Activated CD4-positive, CD25-positive, alpha-beta regulatory T cell treated with anti-CD3 and anti-CD28 coated beads, Interleukin-2, amount 50 U/mL, for 72 hours (primary cell): ENCODE data around the gene ATAD3C.
"Not testable (repeated sequence)": the region's sequence is repeated elsewhere in the genome, so short reads cannot be mapped to it uniquely, and the experiment has no call there.

ENCODE experiments used
- DNase-seq: peaks from one replicate; pipeline ENCODE4 v3.0.0; 2021

The ATAD3C gene, protein sequence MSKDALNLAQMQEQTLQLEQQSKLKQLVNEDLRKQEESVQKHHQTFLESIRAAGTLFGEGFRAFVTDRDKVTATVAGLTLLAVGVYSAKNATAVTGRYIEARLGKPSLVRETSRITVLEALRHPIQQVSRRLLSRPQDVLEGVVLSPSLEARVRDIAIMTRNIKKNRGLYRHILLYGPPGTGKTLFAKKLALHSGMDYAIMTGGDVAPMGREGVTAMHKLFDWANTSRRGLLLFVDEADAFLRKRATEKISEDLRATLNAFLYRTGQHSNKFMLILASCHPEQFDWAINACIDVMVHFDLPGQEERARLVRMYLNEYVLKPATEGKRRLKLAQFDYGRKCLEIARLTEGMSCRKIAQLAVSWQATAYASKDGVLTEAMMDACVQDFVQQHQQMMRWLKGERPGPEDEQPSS

GRCh38 chr1:1449099-1449739 is at the start of gene ATAD3C:
ATAD3C (plus strand) TSS chr1:1449689; CDS start chr1:1450684, 995 bp downstream.
- DNase-seq, result no peak

- DNase-seq, result peak; percentile 45
These were observed 49.5 kb upstream of the ATAD3C start for GRCh38 chr1:1399872-1400575.

DNA sequence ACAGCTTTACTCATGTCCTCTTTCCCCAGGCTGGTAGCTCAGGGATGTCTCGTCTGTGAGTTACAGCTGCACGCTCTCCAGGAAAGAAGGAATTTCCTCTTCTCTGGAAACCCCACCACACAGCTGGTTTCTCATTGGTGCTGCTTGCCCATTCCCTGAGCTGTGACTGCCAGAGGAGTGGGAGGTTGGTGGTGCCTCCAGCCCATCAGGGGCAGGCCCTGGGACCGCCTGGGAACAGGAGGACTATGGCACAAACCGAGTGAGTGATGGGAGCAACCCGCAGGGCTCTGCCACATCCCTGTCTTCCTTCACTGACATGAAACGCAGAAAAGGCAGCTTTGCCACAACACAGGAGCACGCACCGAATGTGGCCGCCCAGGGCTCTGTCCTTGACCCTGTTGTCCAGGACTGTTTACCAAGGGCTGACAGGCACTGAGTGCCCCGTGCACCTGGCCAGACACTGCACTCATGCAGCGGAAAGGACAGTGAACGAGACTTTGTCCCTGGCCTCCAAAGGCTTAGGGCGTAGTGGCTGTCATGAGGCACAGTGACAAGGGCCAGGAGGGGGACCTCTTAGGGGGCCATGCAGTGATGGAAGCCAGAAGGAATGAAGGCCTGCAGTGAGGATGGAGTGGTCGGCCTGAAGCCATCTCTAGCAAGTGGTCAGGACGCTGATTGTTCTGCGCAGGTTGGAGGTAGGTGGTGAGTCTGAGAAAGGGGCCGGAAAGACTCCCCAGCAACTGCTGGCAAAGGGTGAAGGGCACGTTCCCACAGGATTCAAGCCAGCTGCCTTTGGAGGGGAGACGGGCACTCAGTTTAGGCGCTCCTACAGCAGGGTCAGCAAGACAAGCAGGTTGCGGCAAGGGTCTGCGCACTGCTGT is 48.7 kb upstream of the ATAD3C start:
- no peak for DNase-seq

DNA sequence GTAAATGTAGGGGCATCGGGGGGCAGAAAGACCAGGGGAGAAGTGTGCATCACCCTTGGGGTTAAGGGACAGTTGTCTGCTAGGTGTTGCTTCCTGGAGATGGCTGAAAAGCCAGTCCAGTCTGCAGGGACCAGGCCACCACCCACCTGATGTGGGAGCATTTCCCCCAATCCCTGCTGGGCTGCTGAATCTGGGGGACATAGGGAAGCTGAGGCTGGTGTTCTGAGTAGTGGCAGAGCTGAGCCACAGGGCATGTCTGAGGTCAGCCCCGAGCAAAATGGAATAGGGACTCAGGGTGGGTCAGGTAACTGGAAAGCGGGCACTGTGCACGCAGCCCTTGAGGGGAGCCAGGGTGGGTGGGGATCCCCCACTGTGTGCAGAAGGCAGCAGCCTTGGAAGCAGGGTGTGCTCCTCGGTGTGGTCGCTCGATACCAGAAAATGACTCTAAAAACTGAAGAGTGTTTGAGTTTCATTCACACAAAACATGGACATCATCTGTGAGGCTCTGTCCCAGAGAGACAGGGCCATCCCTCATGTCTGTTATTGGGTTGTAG is 48.0 kb upstream of the ATAD3C start:
- DNase-seq, result no peak

DNA sequence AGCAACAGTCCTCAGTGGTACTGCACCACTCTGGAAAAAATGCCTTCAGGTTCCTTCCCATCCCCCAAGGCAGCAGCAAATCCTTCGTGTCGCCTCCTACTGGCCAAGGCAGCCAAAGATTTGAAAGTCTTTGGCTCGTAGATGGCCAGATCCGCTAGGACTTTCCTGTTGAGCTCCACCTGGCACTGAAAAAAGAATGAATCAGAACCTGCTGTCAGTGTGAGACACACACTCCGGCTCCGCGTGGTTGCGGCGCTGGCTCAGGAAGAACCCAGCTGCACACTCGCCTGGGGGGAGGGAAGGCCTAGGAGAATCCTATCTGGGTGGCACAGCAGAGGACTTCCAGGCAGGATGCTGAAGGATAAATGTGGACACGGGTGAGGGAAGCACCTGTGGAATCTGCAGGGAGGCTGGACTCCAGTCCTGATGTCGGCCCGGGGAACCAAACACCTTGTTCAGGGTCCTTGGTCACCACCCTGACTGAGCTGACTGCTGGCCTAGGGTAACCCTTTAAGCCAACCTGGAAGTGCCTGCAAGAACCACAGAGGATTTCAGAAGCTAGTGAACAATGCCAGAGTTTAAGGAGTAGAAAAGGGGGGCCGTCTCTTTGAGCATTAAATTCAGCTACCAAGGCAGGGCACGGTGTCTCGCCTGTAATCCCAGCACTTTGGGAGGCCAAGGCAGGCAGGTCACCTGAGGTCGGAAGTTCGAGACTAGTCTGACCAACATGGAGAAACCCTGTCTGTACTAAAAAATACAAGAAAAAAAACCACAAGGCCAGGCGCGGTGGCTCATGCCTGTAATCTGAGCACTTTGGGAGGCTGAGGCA is 47.2 kb upstream of the ATAD3C start:
- DNase-seq, result no peak

DNA sequence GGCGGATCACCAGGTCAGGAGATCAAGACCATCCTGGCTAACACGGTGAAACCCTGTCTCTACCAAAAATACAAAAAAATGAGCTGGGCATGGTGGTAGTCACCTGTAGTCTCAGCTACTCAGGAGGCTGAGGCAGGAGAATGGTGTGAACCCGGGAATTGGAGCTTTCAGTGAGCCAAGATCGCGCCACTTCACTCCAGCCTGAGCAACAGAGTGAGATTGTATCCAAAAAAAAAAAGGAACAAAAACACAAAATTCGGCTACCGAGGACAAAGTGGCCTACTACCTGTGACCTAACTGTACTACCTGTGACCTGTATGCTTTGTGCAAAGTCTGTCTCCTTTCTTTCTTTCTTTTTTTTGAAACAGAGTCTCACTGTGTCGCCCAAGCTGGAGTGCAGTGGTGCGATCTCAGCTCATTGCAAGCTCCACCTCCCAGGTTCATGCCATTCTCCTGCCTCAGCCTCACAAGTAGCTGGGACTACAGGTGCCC is 46.5 kb upstream of the ATAD3C start:
- DNase-seq, result not testable (repeated sequence)

DNA sequence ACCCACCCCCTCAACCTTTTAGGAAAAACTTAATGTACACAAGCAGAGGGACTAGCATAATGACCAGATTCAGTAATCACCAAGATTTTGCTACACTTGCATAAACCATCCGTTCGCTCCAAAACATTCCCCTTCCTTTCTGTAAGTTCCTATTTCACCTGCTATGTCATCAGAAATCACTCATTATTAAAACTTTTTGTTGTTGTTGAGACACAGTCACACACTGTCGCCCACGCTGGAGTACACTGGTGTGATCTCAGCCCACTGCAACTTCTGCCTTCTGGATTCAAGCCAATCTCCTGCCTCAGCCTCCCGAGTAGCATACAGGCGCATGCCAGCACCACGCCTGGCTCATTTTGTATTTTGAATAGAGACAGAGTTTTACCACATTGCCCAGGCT is 45.8 kb upstream of the ATAD3C start:
- DNase-seq, result no peak

- no peak for DNase-seq
These were observed 43.2 kb upstream of the ATAD3C start for GRCh38 chr1:1406101-1406820.

- DNase-seq, result peak; percentile 96
These were observed 42.5 kb upstream of the ATAD3C start, which contains the start of gene MRPL20 for GRCh38 chr1:1406821-1407635. MRPL20 (minus strand) TSS chr1:1407293; CDS start chr1:1407217, 76 bp downstream.

DNA sequence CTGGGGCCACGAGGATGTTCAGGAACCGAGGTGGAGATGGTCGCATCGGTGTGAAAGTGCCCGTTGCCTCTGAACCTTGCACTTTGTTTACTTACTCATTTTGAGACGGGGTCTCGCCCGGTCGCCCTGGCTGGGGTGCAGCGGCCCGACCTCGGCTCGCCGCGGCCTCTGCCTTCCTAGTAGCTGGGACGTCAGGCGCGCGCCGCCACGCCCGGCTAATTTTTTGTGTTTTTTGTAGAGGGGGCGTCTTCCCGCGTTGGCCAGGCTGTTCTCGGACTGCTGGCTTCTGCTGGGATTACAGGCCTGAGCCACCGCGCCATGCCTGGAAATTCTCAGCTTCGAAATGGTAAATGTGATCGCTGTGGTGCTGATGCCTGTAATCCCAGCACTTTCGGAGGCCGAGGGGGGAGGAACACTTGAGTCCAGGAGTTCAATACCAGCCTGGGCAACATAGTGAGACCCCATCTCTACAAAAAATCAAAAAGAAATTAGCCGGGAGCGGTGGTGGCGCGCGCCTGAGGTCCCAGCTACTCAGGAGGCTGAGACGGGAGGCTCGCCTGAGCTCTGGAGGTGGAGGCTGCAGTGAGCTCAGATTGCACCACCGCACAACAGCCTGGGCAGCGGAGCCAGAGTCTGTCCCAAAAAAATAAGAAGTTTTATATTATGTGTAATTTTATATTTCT is 41.7 kb upstream of the ATAD3C start:
- no peak for DNase-seq

DNA sequence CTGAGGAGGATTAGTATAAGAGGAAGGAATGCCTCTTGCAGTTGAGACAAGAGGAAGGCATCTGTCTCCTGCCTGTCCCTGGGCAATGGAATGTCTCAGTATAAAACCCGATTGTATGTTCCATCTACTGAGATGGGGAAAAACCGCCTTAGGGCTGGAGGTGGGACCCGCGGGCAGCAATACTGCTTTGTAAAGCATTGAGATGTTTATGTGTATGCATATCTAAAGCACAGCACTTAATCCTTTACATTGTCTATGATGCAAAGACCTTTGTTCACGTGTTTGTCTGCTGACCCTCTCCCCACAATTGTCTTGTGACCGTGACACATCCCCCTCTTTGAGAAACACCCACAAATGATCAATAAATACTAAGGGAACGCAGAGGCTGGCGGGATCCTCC is 39.3 kb upstream of the ATAD3C start:
- not testable (repeated sequence) for DNase-seq

- DNase-seq, result no peak
These were observed 37.9 kb upstream of the ATAD3C start for GRCh38 chr1:1411626-1412025.

DNA sequence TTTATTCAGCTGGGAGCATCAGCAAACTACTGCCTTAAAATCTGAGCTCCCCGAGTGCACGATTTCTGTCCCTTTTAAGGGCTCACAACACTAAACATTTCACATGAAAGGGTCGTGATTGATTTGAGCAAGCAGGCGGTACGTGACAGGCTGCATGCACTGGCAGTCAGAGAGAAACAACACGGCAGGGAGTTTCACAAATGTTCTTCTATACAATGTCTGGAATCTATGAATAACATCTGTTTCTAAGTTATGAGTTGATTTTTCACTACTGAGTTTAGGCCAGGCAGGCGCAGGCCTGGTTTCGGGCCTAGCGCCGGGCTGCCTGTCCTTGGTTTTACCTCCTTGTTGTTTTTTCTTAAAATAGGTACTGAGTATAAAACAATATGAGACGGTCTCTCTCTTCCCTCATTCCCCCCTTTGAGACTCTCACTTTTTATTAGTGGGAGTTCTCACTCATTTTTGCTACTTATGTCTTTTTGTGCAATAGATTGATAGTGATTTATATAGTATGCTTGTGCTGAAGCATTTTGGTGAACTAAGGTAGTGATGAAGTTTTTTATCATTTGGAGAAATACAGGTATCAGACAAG is 37.1 kb upstream of the ATAD3C start:
- not testable (repeated sequence) for DNase-seq

DNA sequence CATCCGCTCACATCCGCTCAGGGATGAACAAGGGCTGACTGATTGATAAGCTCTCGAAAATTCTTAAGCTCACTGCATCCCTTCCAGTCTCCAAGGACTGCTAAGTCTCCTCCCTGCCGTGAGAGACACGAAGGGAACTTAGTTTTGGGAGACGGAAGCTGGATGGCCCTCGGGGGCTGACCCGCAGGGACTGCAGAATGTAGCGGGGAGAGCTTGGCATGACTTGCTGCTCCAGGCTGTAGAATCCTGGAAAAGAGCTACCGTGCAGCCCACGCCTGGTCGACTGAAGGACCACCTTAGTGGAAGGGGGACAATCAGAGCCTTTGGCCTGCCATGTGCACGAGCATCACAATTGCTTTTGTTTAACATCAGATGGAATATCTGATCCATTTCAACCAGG is 33.7 kb upstream of the ATAD3C start:
- DNase-seq, result no peak

GRCh38 chr1:1417396-1417795 is 32.1 kb upstream of the ATAD3C start:
- not testable (repeated sequence) for DNase-seq

- DNase-seq, result not testable (repeated sequence)
These were observed 31.5 kb upstream of the ATAD3C start for GRCh38 chr1:1417825-1418463.

DNA sequence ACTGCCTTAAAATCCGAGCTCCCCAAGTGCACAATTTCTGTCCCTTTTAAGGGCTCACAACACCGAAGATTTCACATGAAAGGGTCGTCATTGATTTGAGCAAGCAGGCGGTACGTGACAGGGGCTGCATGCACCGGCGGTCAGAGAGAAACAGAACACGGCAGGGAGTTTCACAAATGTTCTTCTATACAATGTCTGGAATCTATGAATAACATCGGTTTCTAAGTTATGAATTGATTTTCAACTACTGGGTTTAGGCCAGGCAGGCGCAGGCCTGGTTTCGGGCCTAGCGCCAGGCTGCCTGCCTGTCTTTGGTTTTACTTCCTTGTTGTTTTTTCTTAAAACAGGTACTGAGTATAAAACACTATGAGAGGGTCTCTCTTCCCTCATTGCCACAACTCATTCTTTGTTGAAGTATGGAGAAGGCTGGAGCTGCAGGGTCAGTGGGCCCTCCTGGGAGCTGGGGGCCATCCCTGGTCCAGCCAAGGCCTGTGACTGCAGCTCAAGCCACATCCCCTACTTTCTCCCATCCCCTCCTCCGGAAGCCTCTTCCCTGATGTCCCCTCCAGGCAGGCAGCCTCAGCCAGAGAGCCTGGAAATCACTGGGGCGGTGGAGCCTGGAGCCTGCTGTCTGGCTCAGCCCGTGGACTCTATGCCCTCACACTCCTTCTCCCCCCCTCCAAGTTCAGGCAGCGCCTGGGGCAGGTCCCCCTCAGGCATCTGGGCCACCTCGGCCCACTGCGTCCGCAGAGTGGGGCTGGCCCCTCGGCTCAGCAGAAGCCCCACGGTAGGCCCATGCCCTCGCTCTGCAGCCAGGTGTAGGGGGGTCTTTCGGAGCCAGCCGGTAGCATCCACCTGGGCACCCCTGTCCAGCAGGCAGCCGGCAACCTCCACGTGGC is 30.8 kb upstream of the ATAD3C start:
- no peak for DNase-seq
